ENCODE data around the gene CTNNA3.
"Not testable (repeated sequence)": the region's sequence is repeated elsewhere in the genome, so short reads cannot be mapped to it uniquely, and the experiment has no call there.

Gene CTNNA3

GRCh38 chr10:67550046-67550445 lies 145.9 kb downstream of the CTNNA3 start:
- H3K4me3 ChIP-seq (ENCODE audit: extremely low read depth, insufficient read depth, low read length, poor library complexity, severe bottlenecking) = no peak overlapping the region
- H3K27ac ChIP-seq (ENCODE audit: low read depth, low read length, severe bottlenecking) = no peak overlapping the region
- no peaks in the 10 kb centered on the region for H3K36me3 ChIP-seq (ENCODE audit: control insufficient read depth, insufficient read depth, low read length)
- H3K4me1 ChIP-seq (ENCODE audit: control insufficient read depth, insufficient read depth, low read length, poor library complexity, severe bottlenecking) = no peaks in the 10 kb centered on the region
- WGBS, 2 experiments (ENCODE audit: insufficient coverage in 2 of 2) = 100% methylated on average over 1 of the region's 2 CpGs; no CpG with 5 or more reads in 1 of the 2 experiments
- H3K9me3 ChIP-seq (ENCODE audit: control insufficient read depth, low read length) = no peaks in the 10 kb centered on the region

GRCh38 chr10:67549390-67549789 lies 146.6 kb downstream of the CTNNA3 start:
- Histone ChIP-seq H3K4me1 (ENCODE audit: control insufficient read depth, insufficient read depth, low read length, poor library complexity, severe bottlenecking) (no peaks in the 10 kb centered on the region), H3K36me3 (ENCODE audit: control insufficient read depth, insufficient read depth, low read length) (no peaks in the 10 kb centered on the region), H3K27ac (ENCODE audit: low read depth, low read length, severe bottlenecking) (no peak overlapping the region), H3K4me3 (ENCODE audit: extremely low read depth, insufficient read depth, low read length, poor library complexity, severe bottlenecking) (no peak overlapping the region), H3K9me3 (ENCODE audit: control insufficient read depth, low read length) (no peaks in the 10 kb centered on the region)
- no CpG with 5 or more reads among the region's 2 CpGs for WGBS, 2 experiments (ENCODE audit: insufficient coverage in 2 of 2)

GRCh38 chr10:67541411-67541810 lies 154.6 kb downstream of the CTNNA3 start:
- no peak overlapping the region for H3K27ac ChIP-seq (ENCODE audit: low read depth, low read length, severe bottlenecking)
- H3K36me3 ChIP-seq (ENCODE audit: control insufficient read depth, insufficient read depth, low read length) = no peaks in the 10 kb centered on the region
- H3K4me3 ChIP-seq (ENCODE audit: extremely low read depth, insufficient read depth, low read length, poor library complexity, severe bottlenecking) = no peak overlapping the region
- no peaks in the 10 kb centered on the region for H3K9me3 ChIP-seq (ENCODE audit: control insufficient read depth, low read length)
- no peaks in the 10 kb centered on the region for H3K4me1 ChIP-seq (ENCODE audit: control insufficient read depth, insufficient read depth, low read length, poor library complexity, severe bottlenecking)

DNA sequence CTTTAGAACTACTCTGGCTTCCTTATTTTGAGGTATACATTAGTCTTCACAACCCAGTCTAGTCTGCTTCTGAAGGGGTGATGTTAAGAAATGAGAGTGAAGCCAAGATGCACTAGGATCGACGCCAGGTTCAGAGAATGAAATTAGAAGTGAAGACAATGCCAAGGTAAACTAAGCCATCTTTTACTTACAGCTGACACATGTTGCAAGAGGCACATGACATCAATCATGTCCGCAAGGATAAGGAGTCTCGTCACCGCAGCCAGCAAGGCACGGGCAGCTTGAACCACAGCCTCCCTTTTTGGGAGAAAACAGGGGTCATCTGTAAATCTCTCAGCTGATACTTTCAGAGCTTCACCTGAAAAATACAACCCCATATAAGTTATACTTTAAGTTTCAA lies 156.7 kb downstream of the CTNNA3 start:
- WGBS, 2 experiments (ENCODE audit: insufficient coverage in 2 of 2) = 87 to 89% methylated on average over 4 to 6 of the region's 6 CpGs
- Histone ChIP-seq H3K27ac (ENCODE audit: low read depth, low read length, severe bottlenecking) (no peak overlapping the region), H3K4me3 (ENCODE audit: extremely low read depth, insufficient read depth, low read length, poor library complexity, severe bottlenecking) (no peak overlapping the region), H3K4me1 (ENCODE audit: control insufficient read depth, insufficient read depth, low read length, poor library complexity, severe bottlenecking) (no peaks in the 10 kb centered on the region), H3K36me3 (ENCODE audit: control insufficient read depth, insufficient read depth, low read length) (no peaks in the 10 kb centered on the region), H3K9me3 (ENCODE audit: control insufficient read depth, low read length) (no peaks in the 10 kb centered on the region)

- WGBS, 2 experiments (ENCODE audit: insufficient coverage in 2 of 2) = 60 to 92% methylated on average over 1 of the region's 1 CpG
- no peaks in the 10 kb centered on the region for H3K9me3 ChIP-seq (ENCODE audit: control insufficient read depth, low read length)
- no peaks in the 10 kb centered on the region for H3K4me1 ChIP-seq (ENCODE audit: control insufficient read depth, insufficient read depth, low read length, poor library complexity, severe bottlenecking)
- no peak overlapping the region for H3K4me3 ChIP-seq (ENCODE audit: extremely low read depth, insufficient read depth, low read length, poor library complexity, severe bottlenecking)
- no peaks in the 10 kb centered on the region for H3K36me3 ChIP-seq (ENCODE audit: control insufficient read depth, insufficient read depth, low read length)
- H3K27ac ChIP-seq (ENCODE audit: low read depth, low read length, severe bottlenecking) = no peak overlapping the region
These were observed 158.1 kb downstream of the CTNNA3 start for GRCh38 chr10:67537906-67538305.

GRCh38 chr10:67533376-67533775 lies 162.6 kb downstream of the CTNNA3 start:
- no peaks in the 10 kb centered on the region for H3K36me3 ChIP-seq (ENCODE audit: control insufficient read depth, insufficient read depth, low read length)
- H3K4me3 ChIP-seq (ENCODE audit: extremely low read depth, insufficient read depth, low read length, poor library complexity, severe bottlenecking) = no peak overlapping the region
- H3K9me3 ChIP-seq (ENCODE audit: control insufficient read depth, low read length) = no peaks in the 10 kb centered on the region
- no peak overlapping the region for H3K27ac ChIP-seq (ENCODE audit: low read depth, low read length, severe bottlenecking)
- WGBS, 2 experiments (ENCODE audit: insufficient coverage in 2 of 2) = no CpG with 5 or more reads among the region's 1 CpG
- no peaks in the 10 kb centered on the region for H3K4me1 ChIP-seq (ENCODE audit: control insufficient read depth, insufficient read depth, low read length, poor library complexity, severe bottlenecking)

DNA sequence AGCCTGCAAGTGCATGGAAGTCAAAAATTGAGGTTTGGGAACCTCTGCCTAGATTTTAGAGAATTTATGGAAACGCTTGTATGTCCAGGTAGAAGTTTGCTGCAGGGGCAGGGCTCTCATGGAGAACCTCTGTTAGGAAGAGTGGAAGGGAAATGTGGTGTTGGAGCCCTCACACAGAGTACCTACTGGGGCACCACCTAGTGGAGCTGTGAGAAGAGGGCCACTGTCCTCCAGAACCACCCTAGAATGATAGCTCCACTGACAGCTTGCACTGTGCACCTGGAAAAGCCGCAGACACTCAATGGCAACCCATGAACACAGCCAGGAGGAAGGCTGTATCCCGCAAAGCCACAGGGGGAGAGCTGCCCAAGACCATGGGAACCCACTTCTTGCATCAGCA lies 165.0 kb downstream of the CTNNA3 start:
- H3K36me3 ChIP-seq (ENCODE audit: control insufficient read depth, insufficient read depth, low read length); H3K9me3 ChIP-seq (ENCODE audit: control insufficient read depth, low read length); H3K4me3 ChIP-seq (ENCODE audit: extremely low read depth, insufficient read depth, low read length, poor library complexity, severe bottlenecking); H3K4me1 ChIP-seq (ENCODE audit: control insufficient read depth, insufficient read depth, low read length, poor library complexity, severe bottlenecking); H3K27ac ChIP-seq (ENCODE audit: low read depth, low read length, severe bottlenecking): not testable (repeated sequence)
- WGBS, 2 experiments (ENCODE audit: insufficient coverage in 2 of 2) = 91 to 96% methylated on average over 3 of the region's 3 CpGs

- Histone ChIP-seq H3K27ac (ENCODE audit: low read depth, low read length, severe bottlenecking) (no peak overlapping the region), H3K4me1 (ENCODE audit: control insufficient read depth, insufficient read depth, low read length, poor library complexity, severe bottlenecking) (no peaks in the 10 kb centered on the region), H3K9me3 (ENCODE audit: control insufficient read depth, low read length) (no peaks in the 10 kb centered on the region), H3K36me3 (ENCODE audit: control insufficient read depth, insufficient read depth, low read length) (no peaks in the 10 kb centered on the region), H3K4me3 (ENCODE audit: extremely low read depth, insufficient read depth, low read length, poor library complexity, severe bottlenecking) (no peak overlapping the region)
These were observed 168.6 kb downstream of the CTNNA3 start for GRCh38 chr10:67527351-67527750.

- Histone ChIP-seq H3K36me3 (ENCODE audit: control insufficient read depth, insufficient read depth, low read length) (no peaks in the 10 kb centered on the region), H3K4me3 (ENCODE audit: extremely low read depth, insufficient read depth, low read length, poor library complexity, severe bottlenecking) (no peak overlapping the region), H3K4me1 (ENCODE audit: control insufficient read depth, insufficient read depth, low read length, poor library complexity, severe bottlenecking) (no peaks in the 10 kb centered on the region), H3K27ac (ENCODE audit: low read depth, low read length, severe bottlenecking) (no peak overlapping the region), H3K9me3 (ENCODE audit: control insufficient read depth, low read length) (no peaks in the 10 kb centered on the region)
- no CpG with 5 or more reads among the region's 2 CpGs for WGBS, 2 experiments (ENCODE audit: insufficient coverage in 2 of 2)
These were observed 174.4 kb downstream of the CTNNA3 start for GRCh38 chr10:67521546-67521945.

- H3K36me3 ChIP-seq (ENCODE audit: control insufficient read depth, insufficient read depth, low read length) = no peaks in the 10 kb centered on the region
- H3K4me1 ChIP-seq (ENCODE audit: control insufficient read depth, insufficient read depth, low read length, poor library complexity, severe bottlenecking) = no peaks in the 10 kb centered on the region
- WGBS, 2 experiments (ENCODE audit: insufficient coverage in 2 of 2) = 20 to 31% methylated on average over 2 of the region's 5 CpGs
- H3K27ac ChIP-seq (ENCODE audit: low read depth, low read length, severe bottlenecking) = no peak overlapping the region
- no peak overlapping the region for H3K4me3 ChIP-seq (ENCODE audit: extremely low read depth, insufficient read depth, low read length, poor library complexity, severe bottlenecking)
- H3K9me3 ChIP-seq (ENCODE audit: control insufficient read depth, low read length) = no peaks in the 10 kb centered on the region
These were observed 175.0 kb downstream of the CTNNA3 start for GRCh38 chr10:67520924-67521520.

DNA sequence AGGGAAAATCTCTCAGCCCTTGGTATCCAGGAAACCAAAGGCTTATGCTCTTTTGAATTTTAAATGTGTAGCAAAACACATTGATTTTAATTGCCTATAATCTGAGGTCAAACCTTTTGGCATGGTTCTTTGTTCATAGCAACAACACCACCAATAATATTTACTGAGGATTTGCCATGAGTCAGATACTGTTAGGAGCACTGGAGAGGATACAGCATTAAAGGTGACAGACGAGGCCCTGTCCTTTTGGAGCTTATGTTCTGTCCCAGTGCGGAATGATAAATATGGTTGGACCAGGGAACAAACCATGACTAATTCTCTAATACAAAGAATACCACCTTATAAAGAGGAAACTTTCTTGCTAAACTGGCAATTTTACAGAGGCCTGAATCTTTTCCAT lies 176.6 kb downstream of the CTNNA3 start:
- Histone ChIP-seq H3K36me3 (ENCODE audit: control insufficient read depth, insufficient read depth, low read length) (no peaks in the 10 kb centered on the region), H3K27ac (ENCODE audit: low read depth, low read length, severe bottlenecking) (no peak overlapping the region), H3K4me1 (ENCODE audit: control insufficient read depth, insufficient read depth, low read length, poor library complexity, severe bottlenecking) (no peaks in the 10 kb centered on the region), H3K9me3 (ENCODE audit: control insufficient read depth, low read length) (no peaks in the 10 kb centered on the region), H3K4me3 (ENCODE audit: extremely low read depth, insufficient read depth, low read length, poor library complexity, severe bottlenecking) (no peak overlapping the region)
- WGBS, 2 experiments (ENCODE audit: insufficient coverage in 2 of 2) = 83% methylated on average over 1 of the region's 2 CpGs; no CpG with 5 or more reads in 1 of the 2 experiments

Measured in mesodermal cell (in vitro differentiated cells).